ENCODE measurements around the gene GNB1. TPM values are rescaled to one million over a fixed set of nuclear protein-coding genes. Genes with fewer than 3 reads are reported as not detected.

GNB1 gene
- polyA plus RNA-seq, 3 donors = 250 to 287 (median 267) TPM

- no peak for DNase-seq
These were observed 119.8 kb downstream of the GNB1 start for GRCh38 chr1:1771096-1771495.

GRCh38 chr1:1770102-1770501, 120.8 kb downstream of the GNB1 start:
- no peak for DNase-seq

GRCh38 chr1:1768249-1768992, 122.5 kb downstream of the GNB1 start:
- no peak for DNase-seq

GRCh38 chr1:1764876-1765470, 125.9 kb downstream of the GNB1 start:
- no peak for DNase-seq

- DNase-seq = no peak
These were observed 126.9 kb downstream of the GNB1 start for GRCh38 chr1:1763657-1764621.

- no peak for DNase-seq
These were observed 129.1 kb downstream of the GNB1 start for GRCh38 chr1:1761504-1762376.

GRCh38 chr1:1760715-1761114, 130.2 kb downstream of the GNB1 start:
- no peak for DNase-seq

GRCh38 chr1:1760345-1760650, 130.6 kb downstream of the GNB1 start:
- DNase-seq = no peak

- DNase-seq = no peak
These were observed 131.2 kb downstream of the GNB1 start for GRCh38 chr1:1759456-1760344.

- DNase-seq = no peak
These were observed 132.0 kb downstream of the GNB1 start for GRCh38 chr1:1758692-1759455.

GRCh38 chr1:1758059-1758621, 132.7 kb downstream of the GNB1 start:
- DNase-seq = no peak

- DNase-seq = no peak
These were observed 133.3 kb downstream of the GNB1 start for GRCh38 chr1:1757422-1758058.

GRCh38 chr1:1756661-1757421, 134.0 kb downstream of the GNB1 start:
- DNase-seq = no peak

GRCh38 chr1:1755852-1756251, 135.0 kb downstream of the GNB1 start:
- no peak for DNase-seq

- DNase-seq = no peak
These were observed 135.5 kb downstream of the GNB1 start for GRCh38 chr1:1755426-1755825.

GRCh38 chr1:1754051-1754815, 136.7 kb downstream of the GNB1 start:
- DNase-seq = no peak

- no peak for DNase-seq
These were observed 137.3 kb downstream of the GNB1 start for GRCh38 chr1:1753607-1754005.
